HEK293 (cell line): ENCODE measurements around the gene ZNF445.

ENCODE experiments used
- ZNF202 ChIP-seq: fragments of 450-650 bp; formaldehyde crosslinking; IDR thresholded peaks from 2 replicates; pipeline ENCODE4 v1.5.1; 2016; ENCODE audit warnings: missing biosample characterization, missing genetic modification characterization, borderline replicate concordance
- ZNF223 ChIP-seq: fragments of 450-650 bp; formaldehyde crosslinking; IDR thresholded peaks from 2 replicates; pipeline ENCODE4 v1.5.1; 2016; ENCODE audit warnings: missing biosample characterization, missing genetic modification characterization
- ZNF335 ChIP-seq: fragments of 450-650 bp; formaldehyde crosslinking; conservative IDR thresholded peaks from 2 replicates; pipeline ENCODE4 v1.5.1; 2016; ENCODE audit warnings: missing biosample characterization, missing genetic modification characterization
- TF ChIP-seq, protein P1 (sequence below): fragments of 450-650 bp; formaldehyde crosslinking; IDR thresholded peaks from 2 replicates; pipeline ENCODE4 v1.5.1; 2016; ENCODE audit warnings: missing biosample characterization, missing genetic modification characterization

DNA sequence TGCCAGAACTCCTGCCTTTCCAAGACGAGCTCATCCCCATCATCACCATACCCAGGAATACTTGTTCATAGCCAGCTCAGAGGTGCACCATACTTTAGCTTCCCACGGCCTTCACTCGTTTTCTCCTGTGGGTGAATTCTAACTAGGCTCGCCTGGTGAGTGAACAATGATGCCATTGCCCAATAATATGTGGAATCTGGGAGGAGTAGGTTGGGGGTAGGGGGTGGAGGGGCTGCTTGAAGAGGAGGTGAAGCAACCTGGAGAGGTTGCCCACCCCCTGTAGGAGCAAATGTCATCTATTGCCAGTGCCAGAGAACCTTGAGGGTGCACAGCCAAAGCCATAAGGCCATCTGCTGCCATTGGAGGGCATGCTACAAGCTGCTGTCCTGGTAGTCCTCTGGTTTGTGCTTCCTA lies 592 bp upstream of the ZNF445 start:
- TF ChIP-seq, protein P1, sequence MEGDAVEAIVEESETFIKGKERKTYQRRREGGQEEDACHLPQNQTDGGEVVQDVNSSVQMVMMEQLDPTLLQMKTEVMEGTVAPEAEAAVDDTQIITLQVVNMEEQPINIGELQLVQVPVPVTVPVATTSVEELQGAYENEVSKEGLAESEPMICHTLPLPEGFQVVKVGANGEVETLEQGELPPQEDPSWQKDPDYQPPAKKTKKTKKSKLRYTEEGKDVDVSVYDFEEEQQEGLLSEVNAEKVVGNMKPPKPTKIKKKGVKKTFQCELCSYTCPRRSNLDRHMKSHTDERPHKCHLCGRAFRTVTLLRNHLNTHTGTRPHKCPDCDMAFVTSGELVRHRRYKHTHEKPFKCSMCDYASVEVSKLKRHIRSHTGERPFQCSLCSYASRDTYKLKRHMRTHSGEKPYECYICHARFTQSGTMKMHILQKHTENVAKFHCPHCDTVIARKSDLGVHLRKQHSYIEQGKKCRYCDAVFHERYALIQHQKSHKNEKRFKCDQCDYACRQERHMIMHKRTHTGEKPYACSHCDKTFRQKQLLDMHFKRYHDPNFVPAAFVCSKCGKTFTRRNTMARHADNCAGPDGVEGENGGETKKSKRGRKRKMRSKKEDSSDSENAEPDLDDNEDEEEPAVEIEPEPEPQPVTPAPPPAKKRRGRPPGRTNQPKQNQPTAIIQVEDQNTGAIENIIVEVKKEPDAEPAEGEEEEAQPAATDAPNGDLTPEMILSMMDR (tag by site-specific recombination), result no peak
- TF ChIP-seq ZNF335 (tag by site-specific recombination), result peak; percentile 51
- TF ChIP-seq ZNF202 (tag by site-specific recombination), result no peak
- no peak for TF ChIP-seq ZNF223 (tag by site-specific recombination)
